Fibroblast of lung (primary cell): ENCODE data around the gene PRRG3.

Source experiments
- CTCF ChIP-seq, 2 donors: IDR thresholded peaks in 1 of 2; conservative IDR thresholded peaks in 1 of 2; 1 replicate in 1 of 2; 2 replicates in 1 of 2; pipeline ENCODE4 v1.5.1; 2011 to 2012; ENCODE audit warnings: low read length in 2 of 2, control low read depth in 1 of 2, inconsistent platforms in 1 of 2, low read depth in 1 of 2, mild to moderate bottlenecking in 1 of 2
- EZH2 ChIP-seq: IDR thresholded peaks from 2 replicates; pipeline ENCODE4 v1.5.1; 2012; ENCODE audit warnings: low read length, control low read depth, mild to moderate bottlenecking; ENCODE audit errors: missing control alignments

DNA sequence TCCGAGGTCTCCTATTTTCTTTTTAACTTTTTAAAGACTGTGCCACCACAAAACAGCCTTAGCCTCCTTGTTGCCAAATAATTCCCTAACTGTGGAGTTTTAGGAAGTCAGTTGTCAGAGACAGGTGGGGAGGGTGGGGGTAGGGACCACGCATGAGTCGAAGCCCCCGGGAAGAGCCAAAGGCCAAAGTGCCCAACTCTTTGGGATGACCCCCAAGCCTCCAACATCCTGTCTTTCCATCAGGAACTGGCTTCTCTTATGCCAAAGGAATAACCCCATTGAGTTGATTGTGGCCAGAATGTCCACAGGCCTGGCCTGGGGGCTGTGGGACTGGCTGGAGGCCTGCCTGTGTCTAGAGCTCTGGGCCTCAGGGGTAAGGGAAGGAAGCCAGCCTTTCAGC lies 5.8 kb downstream of the PRRG3 start:
- TF ChIP-seq EZH2 (no peak), CTCF (conservative IDR thresholded peaks at IDR 0.05 in 1 of 2, IDR thresholded peaks at IDR 0.05 in 1 of 2; ENCODE audit: low read depth in 1 of 2, low read length in 2 of 2) (no peak)
